ENCODE measurements around the gene SLC22A16.
"Not testable (repeated sequence)": the region's sequence is repeated elsewhere in the genome, so short reads cannot be mapped to it uniquely, and the experiment has no call there.

Gene SLC22A16

GRCh38 chr6:110490110-110490509 is 13.7 kb upstream of the SLC22A16 start:
- H3K27me3 ChIP-seq (ENCODE audit: insufficient read depth, low read length), result no peaks in the 10 kb centered on the region
- H3F3A ChIP-seq (ENCODE audit: insufficient read depth, low read length), result no peaks in the 10 kb centered on the region
- no peaks in the 10 kb centered on the region for H3K36me3 ChIP-seq (ENCODE audit: insufficient read depth, low read length)
- no peak overlapping the region for H3K27ac ChIP-seq (ENCODE audit: low read depth, low read length, poor library complexity, severe bottlenecking)
- no peaks in the 10 kb centered on the region for H4K20me1 ChIP-seq (ENCODE audit: insufficient read depth, low read length)
- H3K4me1 ChIP-seq (ENCODE audit: insufficient read depth, low read length, severe bottlenecking), result no peaks in the 10 kb centered on the region
- no peaks in the 10 kb centered on the region for H3K79me2 ChIP-seq (ENCODE audit: insufficient read depth, low read length)
- no peak overlapping the region for H3K9ac ChIP-seq (ENCODE audit: low read length)
- no peak overlapping the region for H2AFZ ChIP-seq (ENCODE audit: low read length)
- no peaks in the 10 kb centered on the region for H3K9me2 ChIP-seq (ENCODE audit: low read depth, low read length)
- no peak overlapping the region for H3K4me3 ChIP-seq (ENCODE audit: low read depth, low read length, poor library complexity, severe bottlenecking)
- TF ChIP-seq EZH2 (IDR thresholded peaks at IDR 0.05; ENCODE audit: borderline replicate concordance, low read length) (no peak), CTCF (IDR thresholded peaks at IDR 0.05; ENCODE audit: low read length) (no peak)
- no peaks in the 10 kb centered on the region for H3K9me3 ChIP-seq (ENCODE audit: low read length)
- H3K4me2 ChIP-seq (ENCODE audit: low read length), result no peak overlapping the region

DNA sequence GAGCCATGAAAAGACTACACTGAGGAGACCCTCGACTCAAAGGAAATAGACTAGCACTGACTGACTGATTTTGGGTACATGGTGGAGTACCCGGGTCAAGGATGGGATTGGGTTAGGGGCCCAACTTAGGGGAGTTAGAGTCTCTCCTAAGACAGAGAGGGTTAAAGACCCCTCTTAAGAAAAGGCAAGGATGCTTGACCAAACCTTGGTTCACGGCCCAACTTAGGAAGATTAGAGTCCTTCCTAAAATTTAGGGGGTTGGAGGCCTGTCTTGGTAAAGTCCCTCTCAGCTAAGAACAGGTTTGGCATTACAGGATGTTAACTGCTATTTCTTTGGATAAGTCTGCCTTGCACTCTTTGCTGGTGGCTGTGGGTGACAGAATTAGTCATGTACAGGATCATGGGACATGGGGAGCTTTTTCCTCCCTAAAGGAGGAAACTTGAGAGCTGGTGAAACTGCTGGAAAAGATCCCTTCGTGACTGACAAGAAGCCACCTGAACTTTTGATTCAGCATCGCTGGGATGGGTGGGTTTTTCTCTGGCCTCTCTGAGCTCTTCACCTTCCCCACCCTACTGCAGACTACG is 12.3 kb upstream of the SLC22A16 start:
- no peak overlapping the region for H3K4me2 ChIP-seq (ENCODE audit: low read length)
- H4K20me1 ChIP-seq (ENCODE audit: insufficient read depth, low read length), result no peaks in the 10 kb centered on the region
- no peaks in the 10 kb centered on the region for H3K9me3 ChIP-seq (ENCODE audit: low read length)
- H3F3A ChIP-seq (ENCODE audit: insufficient read depth, low read length), result no peaks in the 10 kb centered on the region
- H3K9me2 ChIP-seq (ENCODE audit: low read depth, low read length), result no peaks in the 10 kb centered on the region
- H3K4me1 ChIP-seq (ENCODE audit: insufficient read depth, low read length, severe bottlenecking), result no peaks in the 10 kb centered on the region
- no peak overlapping the region for H3K4me3 ChIP-seq (ENCODE audit: low read depth, low read length, poor library complexity, severe bottlenecking)
- no peaks in the 10 kb centered on the region for H3K36me3 ChIP-seq (ENCODE audit: insufficient read depth, low read length)
- H3K79me2 ChIP-seq (ENCODE audit: insufficient read depth, low read length), result no peaks in the 10 kb centered on the region
- H3K27me3 ChIP-seq (ENCODE audit: insufficient read depth, low read length), result no peaks in the 10 kb centered on the region
- no peak overlapping the region for H2AFZ ChIP-seq (ENCODE audit: low read length)
- no peak for TF ChIP-seq EZH2 (IDR thresholded peaks at IDR 0.05; ENCODE audit: borderline replicate concordance, low read length)
- no peak for TF ChIP-seq CTCF (IDR thresholded peaks at IDR 0.05; ENCODE audit: low read length)
- no peak overlapping the region for H3K27ac ChIP-seq (ENCODE audit: low read depth, low read length, poor library complexity, severe bottlenecking)
- no peak overlapping the region for H3K9ac ChIP-seq (ENCODE audit: low read length)

DNA sequence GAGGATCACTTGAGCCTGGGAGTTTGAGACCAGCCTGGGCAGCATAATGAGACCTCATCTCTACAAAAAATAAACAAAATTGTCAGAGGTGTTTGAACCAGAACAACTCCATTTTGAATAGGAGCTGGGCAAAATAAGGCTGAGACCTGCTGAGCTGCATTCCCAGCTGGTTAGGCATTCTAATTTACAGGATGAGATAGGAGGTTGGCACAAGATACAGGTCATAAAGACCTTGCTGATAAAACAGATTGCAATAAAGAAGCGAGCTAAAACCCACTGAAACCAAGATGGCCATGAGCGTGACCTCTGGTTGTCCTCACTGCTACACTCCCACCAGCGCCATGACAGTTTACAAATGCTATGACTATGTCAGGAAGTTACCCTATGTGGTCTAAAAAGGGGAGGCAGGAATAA is 11.6 kb upstream of the SLC22A16 start:
- H3K36me3 ChIP-seq (ENCODE audit: insufficient read depth, low read length); H3K4me3 ChIP-seq (ENCODE audit: low read depth, low read length, poor library complexity, severe bottlenecking); H4K20me1 ChIP-seq (ENCODE audit: insufficient read depth, low read length); H3K4me1 ChIP-seq (ENCODE audit: insufficient read depth, low read length, severe bottlenecking); H3K79me2 ChIP-seq (ENCODE audit: insufficient read depth, low read length); H3K27ac ChIP-seq (ENCODE audit: low read depth, low read length, poor library complexity, severe bottlenecking); H3F3A ChIP-seq (ENCODE audit: insufficient read depth, low read length); H3K9me3 ChIP-seq (ENCODE audit: low read length); H2AFZ ChIP-seq (ENCODE audit: low read length); H3K9me2 ChIP-seq (ENCODE audit: low read depth, low read length); H3K27me3 ChIP-seq (ENCODE audit: insufficient read depth, low read length); H3K9ac ChIP-seq (ENCODE audit: low read length); H3K4me2 ChIP-seq (ENCODE audit: low read length): not testable (repeated sequence)

- H3K9me2 ChIP-seq (ENCODE audit: low read depth, low read length), result no peaks in the 10 kb centered on the region
- no peaks in the 10 kb centered on the region for H3K27me3 ChIP-seq (ENCODE audit: insufficient read depth, low read length)
- no peak overlapping the region for H3K4me2 ChIP-seq (ENCODE audit: low read length)
- no peaks in the 10 kb centered on the region for H3K79me2 ChIP-seq (ENCODE audit: insufficient read depth, low read length)
- H3K4me1 ChIP-seq (ENCODE audit: insufficient read depth, low read length, severe bottlenecking), result no peaks in the 10 kb centered on the region
- H3K9me3 ChIP-seq (ENCODE audit: low read length), result no peaks in the 10 kb centered on the region
- no peaks in the 10 kb centered on the region for H3F3A ChIP-seq (ENCODE audit: insufficient read depth, low read length)
- H3K4me3 ChIP-seq (ENCODE audit: low read depth, low read length, poor library complexity, severe bottlenecking), result no peak overlapping the region
- no peak overlapping the region for H2AFZ ChIP-seq (ENCODE audit: low read length)
- H3K36me3 ChIP-seq (ENCODE audit: insufficient read depth, low read length), result no peaks in the 10 kb centered on the region
- no peak overlapping the region for H3K27ac ChIP-seq (ENCODE audit: low read depth, low read length, poor library complexity, severe bottlenecking)
- TF ChIP-seq EZH2 (IDR thresholded peaks at IDR 0.05; ENCODE audit: borderline replicate concordance, low read length) (no peak), CTCF (IDR thresholded peaks at IDR 0.05; ENCODE audit: low read length) (no peak)
- H3K9ac ChIP-seq (ENCODE audit: low read length), result no peak overlapping the region
- no peaks in the 10 kb centered on the region for H4K20me1 ChIP-seq (ENCODE audit: insufficient read depth, low read length)
These were observed 10.3 kb upstream of the SLC22A16 start for GRCh38 chr6:110486756-110487155.
